ENCODE measurements around the gene CCDC102B. TPM values are rescaled to one million over a fixed set of nuclear protein-coding genes. Genes with fewer than 3 reads are reported as not detected.

CCDC102B gene
- total RNA-seq, 4 donors from 2014 or later: 6.7 to 15.3 (median 11.8) TPM

DNA sequence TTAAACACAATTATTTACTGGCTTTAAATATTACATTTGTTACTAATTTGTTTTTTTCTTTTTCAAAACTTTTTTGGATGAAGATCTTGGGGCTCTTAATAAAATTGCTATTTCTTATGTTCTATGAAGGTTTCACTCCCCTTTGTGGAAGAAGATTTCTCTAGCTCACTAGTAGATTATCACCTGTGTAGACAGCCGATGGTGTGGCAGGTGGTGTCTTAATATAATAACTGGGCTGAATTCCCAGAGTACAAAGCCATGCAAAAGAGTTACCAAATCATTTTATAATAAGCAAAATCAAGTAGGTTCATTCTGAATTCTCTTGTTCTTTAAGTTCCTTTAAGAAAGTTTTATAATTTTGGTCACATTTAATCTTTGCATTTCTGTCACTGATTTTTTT lies 233.7 kb downstream of the CCDC102B start:
- TF ChIP-seq, protein P1, sequence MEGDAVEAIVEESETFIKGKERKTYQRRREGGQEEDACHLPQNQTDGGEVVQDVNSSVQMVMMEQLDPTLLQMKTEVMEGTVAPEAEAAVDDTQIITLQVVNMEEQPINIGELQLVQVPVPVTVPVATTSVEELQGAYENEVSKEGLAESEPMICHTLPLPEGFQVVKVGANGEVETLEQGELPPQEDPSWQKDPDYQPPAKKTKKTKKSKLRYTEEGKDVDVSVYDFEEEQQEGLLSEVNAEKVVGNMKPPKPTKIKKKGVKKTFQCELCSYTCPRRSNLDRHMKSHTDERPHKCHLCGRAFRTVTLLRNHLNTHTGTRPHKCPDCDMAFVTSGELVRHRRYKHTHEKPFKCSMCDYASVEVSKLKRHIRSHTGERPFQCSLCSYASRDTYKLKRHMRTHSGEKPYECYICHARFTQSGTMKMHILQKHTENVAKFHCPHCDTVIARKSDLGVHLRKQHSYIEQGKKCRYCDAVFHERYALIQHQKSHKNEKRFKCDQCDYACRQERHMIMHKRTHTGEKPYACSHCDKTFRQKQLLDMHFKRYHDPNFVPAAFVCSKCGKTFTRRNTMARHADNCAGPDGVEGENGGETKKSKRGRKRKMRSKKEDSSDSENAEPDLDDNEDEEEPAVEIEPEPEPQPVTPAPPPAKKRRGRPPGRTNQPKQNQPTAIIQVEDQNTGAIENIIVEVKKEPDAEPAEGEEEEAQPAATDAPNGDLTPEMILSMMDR (IDR thresholded peaks at IDR 0.05): no peak
- no peak for DNase-seq (ENCODE audit: low spot score)
- no peak for ATAC-seq (ENCODE audit: low FRiP score)

DNA sequence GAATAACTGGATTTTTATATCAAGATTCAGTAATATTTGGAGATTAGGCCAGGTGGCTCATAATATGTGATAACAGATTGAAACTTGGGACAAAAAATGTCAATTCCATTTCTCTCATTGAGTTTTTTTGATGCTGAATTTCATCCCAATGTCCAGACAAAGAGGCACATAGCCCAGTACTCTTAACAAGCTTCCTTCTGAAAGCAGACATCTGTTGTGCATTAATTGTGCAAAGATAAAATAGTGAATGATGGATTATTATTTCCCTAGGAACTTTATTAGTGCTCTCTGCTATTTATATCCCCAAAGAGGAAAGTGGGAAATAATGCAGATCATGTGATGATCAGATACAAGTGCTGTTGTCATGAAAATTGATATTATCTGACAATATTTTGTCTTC lies 234.1 kb downstream of the CCDC102B start:
- TF ChIP-seq, protein P1 (IDR thresholded peaks at IDR 0.05): no peak
- DNase-seq (ENCODE audit: low spot score) (no peak), ATAC-seq (ENCODE audit: low FRiP score) (no peak)

DNA sequence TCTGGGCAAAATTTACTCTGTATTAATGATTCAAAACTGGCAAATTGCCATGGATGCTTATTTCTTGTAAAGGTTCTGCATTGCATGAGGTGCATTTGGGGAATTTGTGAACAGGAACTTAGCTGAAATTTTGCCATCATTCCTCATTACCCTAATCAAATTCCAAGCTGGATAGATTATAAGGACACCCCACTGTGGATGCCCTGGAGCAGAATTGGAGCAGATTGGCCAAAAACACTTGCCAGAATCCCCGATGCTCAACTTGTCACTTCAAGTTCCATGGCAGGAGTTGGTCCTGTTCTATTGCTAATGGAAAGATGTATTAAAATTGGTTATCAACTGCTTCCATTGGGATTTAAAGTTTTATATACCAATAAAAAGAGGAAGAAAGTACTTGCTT lies 237.9 kb downstream of the CCDC102B start:
- TF ChIP-seq, protein P1 (IDR thresholded peaks at IDR 0.05): no peak
- no peak for ATAC-seq (ENCODE audit: low FRiP score)
- no peak for DNase-seq (ENCODE audit: low spot score)

DNA sequence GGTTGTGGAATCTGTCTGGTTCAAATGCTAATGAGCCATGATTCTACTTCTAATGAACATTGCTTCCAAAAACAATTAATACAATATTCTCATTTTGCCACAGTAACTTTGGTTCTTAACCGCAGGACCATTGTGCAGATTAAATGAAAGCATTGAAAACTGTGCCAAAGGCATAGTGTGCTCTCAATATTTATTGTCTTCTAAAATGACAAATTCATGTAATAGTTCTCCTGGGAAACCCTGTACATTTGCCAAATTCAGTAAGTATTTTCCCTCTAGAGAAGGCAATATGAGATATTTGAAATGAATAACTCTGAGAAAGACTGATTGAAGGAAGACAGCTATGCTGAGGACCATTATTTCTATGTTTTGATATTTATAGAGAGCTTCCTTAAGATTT lies 246.3 kb downstream of the CCDC102B start:
- ATAC-seq (ENCODE audit: low FRiP score): no peak
- TF ChIP-seq, protein P1 (IDR thresholded peaks at IDR 0.05): no peak

DNA sequence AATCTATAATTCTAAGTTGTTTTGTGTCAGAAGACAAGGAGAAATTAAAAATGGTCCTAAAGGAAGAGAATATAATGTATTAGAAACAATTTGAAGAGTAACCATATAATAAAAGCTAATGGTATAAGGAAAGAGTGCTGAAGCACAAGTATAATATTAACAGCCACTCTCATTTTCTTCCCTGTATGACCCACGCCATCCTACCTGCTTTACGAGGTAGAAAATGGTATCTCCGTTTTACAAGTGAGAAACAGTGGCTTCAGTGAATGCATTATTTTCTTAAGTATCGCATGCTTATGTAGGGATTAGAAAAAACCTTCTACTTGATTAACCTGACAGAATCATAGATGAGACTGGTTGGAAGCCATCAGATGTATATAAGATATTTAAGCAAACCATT lies 266.2 kb downstream of the CCDC102B start:
- TF ChIP-seq, protein P1 (IDR thresholded peaks at IDR 0.05): no peak
- DNase-seq (ENCODE audit: low spot score): no peak
- ATAC-seq (ENCODE audit: low FRiP score): no peak

More for the DNA sequence above, 246.3 kb downstream of the CCDC102B start:
- no peak for DNase-seq (ENCODE audit: low spot score)

DNA sequence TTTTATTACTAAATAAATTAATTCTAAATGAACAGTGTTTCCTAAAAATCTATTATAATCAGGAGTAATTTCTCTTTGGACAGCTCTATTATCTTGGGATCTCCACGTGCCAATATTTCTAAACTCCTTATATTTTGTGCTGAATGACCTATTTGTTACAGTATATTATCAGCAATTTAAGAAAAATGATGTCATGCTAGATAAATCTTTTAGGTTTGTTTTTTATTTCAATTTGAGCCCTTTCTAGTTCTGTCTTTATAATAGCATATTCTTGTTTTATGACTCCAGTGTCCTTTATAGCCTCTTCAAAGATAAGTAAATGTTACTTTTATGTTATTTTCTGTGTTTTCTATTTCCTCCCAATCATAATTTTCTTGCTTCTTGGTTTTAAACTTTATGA lies 269.2 kb downstream of the CCDC102B start:
- DNase-seq (ENCODE audit: low spot score) (no peak), ATAC-seq (ENCODE audit: low FRiP score) (no peak)
- TF ChIP-seq, protein P1 (IDR thresholded peaks at IDR 0.05): no peak

DNA sequence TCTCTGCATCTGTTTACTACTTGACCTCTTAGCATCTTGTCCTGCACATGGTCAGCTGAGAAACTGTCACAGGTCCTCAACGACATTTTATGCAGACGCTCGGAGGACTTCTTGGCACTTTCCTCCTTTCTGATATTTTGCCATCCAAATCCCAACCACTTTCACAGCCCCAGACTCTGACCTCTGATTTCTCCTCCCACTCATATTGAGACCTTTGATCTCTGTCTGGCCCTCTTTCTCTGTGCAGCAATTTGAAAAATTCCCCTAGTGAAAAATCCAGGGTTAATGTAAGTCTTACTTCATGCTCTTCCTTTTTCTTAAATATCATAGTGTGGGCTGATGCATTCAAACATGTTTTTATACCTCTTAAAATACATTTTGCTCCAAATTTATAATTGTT lies 273.8 kb downstream of the CCDC102B start:
- TF ChIP-seq, protein P1 (IDR thresholded peaks at IDR 0.05): no peak
- DNase-seq (ENCODE audit: low spot score) (no peak), ATAC-seq (ENCODE audit: low FRiP score) (no peak)
